ENCODE measurements around the gene UBL3.

GRCh38 chr13:29761815-29762214 lies 88.6 kb downstream of the UBL3 start:
- TF ChIP-seq CTCF (IDR thresholded peaks at IDR 0.05) (no peak), REST (IDR thresholded peaks at IDR 0.05; ENCODE audit: insufficient read depth in 1 of 2, low read depth in 2 of 2, low read length in 1 of 2) (no peak)
